A549 treated with AZD9567 at 1 μM for 4 hours (cell line): ENCODE results near the gene HAGH. TPM values are rescaled to one million over a fixed set of nuclear protein-coding genes. Genes with fewer than 3 reads are reported as not detected.

Experiments used
- total RNA-seq: library from RNA; stranded (reverse); fragments of 200-300 nt; extraction: Qiagen RNA extraction; gene quantifications from 5 replicates; pipeline ENCODE4 v1.2.3, GENCODE V29; 2022; ENCODE audit not compliant: insufficient read depth

HAGH gene
- 64.2 to 78.9 TPM (median 76.2 TPM) in 5 replicates for total RNA-seq

DNA sequence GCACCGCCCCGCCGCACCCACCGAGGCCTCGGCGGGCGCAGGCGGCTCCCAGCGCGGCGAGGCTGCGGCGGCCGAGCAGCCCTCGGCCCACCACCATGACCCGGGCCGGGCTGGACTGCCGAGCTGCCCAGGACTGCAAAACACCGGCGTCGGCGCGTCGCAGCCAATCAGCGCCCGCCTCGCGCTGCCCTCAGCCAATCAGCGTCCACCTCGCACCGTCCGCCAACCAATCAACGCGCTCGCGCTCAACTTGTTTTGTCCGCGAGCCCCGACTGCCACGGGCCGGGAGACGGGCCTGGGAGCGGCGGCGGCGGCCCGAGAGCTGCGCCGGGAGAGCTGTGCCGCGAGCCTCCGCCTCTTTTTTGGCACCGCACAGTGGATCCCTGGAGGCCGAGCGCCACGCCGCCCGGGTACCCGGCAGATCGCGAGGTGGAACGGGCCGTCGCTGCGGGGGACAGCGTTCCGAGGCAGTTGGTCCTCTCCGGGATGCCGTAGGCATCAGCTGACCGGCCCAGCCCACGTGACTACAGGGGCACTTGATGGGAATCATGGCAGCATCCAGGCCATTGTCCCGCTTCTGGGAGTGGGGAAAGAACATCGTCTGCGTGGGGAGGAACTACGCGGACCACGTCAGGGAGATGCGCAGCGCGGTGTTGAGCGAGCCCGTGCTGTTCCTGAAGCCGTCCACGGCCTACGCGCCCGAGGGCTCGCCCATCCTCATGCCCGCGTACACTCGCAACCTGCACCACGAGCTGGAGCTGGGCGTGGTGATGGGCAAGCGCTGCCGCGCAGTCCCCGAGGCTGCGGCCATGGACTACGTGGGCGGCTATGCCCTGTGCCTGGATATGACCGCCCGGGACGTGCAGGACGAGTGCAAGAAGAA lies at the start of gene HAGH, which contains the start of gene FAHD1:
Gene HAGH (minus strand): TSS at position 135 of the 883 bp plus-strand sequence. CDS start 38 bp downstream, at position 97.
Gene FAHD1 (plus strand): TSS at position 516 of the 883 bp plus-strand sequence. CDS start 33 bp downstream, at position 549.

DNA sequence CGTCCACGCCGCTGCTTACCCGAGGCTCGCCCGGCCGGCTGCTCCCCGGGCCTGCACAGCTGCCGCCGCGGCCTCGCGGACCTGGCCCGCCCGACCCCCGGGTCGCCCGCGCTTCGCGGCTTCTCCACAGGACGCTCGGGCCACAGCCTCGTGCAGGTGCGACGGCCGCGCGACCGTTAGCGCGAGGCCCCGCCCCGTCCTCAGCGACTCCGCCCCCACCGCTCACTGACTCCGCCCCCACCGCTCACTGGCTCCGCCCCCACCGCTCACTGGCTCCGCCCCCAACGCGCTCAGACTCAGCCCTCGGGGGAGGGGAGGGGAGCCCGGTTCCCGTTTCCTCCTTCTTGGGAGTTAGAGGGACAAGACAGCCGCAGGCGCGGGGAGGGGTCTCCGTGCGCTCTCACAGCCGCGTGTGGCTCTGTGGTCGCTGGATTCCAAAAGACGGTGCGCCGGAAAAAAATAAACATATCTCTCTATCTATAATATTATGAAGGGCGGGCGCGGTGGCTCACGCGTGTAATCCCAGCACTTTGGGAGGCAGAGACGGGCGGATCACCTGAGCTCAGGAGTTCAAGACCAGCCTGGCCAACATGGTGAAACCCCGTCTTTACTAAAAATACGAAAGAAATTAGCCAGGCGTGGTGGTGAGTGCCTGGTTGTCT lies 45.5 kb upstream of the HAGH start, which contains the start of gene MEIOB:
Gene MEIOB (minus strand): TSS at position 191 of the 662 bp plus-strand sequence. CDS start 3,989 bp downstream, outside the sequence.

GRCh38 chr16:1793578-1794220 lies 32.9 kb downstream of the HAGH start, which contains the start of gene IGFALS:
Gene IGFALS, minus strand, starts transcription at chr16:1793705. Its CDS starts 53 bp downstream, at chr16:1793652.

GRCh38 chr16:1782408-1783264 lies 44.0 kb downstream of the HAGH start, which contains the start of the genes NUBP2 and SPSB3:
Gene NUBP2, plus strand, starts transcription at chr16:1782960. Its CDS starts 61 bp downstream, at chr16:1783021.
Gene SPSB3, minus strand, starts transcription at chr16:1782571. Its CDS starts 1,088 bp downstream, at chr16:1781483.

DNA sequence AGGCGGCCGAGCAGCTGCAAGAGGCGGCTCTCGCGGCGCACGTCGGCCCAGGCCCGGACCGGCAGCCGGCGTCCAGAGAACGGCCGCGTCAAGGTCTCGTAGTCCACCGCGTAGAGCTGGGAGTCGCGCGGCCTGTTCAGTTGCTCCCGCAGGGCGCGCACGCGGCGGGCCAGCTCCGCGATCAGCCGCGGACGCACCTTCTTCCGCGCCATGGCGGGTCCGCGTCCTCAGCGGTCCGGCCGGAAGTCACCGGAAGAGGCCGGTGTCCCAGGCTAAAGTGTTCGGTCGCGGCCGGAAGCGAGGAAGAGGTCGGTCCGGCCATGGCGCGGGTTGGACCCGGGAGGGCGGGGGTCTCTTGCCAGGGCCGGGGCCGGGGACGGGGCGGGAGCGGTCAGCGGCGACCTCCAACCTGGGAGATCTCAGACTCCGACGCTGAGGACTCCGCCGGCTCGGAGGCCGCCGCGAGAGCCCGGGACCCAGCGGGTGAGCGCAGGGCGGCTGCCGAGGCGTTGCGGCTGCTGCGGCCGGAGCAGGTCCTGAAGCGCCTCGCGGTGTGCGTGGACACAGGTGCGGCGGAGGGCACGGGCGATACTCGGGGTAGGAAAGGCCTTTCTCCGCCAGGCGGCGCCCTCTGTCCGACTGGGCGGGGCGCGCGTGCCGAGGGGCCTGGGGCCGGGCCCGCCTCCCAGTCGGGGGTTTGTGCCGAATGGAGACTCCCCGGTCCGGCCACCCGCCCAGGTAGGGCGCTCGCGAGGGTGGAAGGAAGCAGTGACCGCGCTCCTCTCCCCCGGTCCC lies 53.5 kb downstream of the HAGH start, which contains the start of gene MRPS34:
Gene MRPS34 (minus strand): TSS at position 227 of the 795 bp plus-strand sequence. CDS start 15 bp downstream, at position 212.

GRCh38 chr16:1772362-1772907 lies 54.2 kb downstream of the HAGH start, which contains the start of gene EME2:
Gene EME2, plus strand, starts transcription at chr16:1772810. Its CDS starts 418 bp downstream, at chr16:1773228.

GRCh38 chr16:1771188-1771863 lies 55.3 kb downstream of the HAGH start, which contains the start of gene NME3:
Gene NME3, minus strand, starts transcription at chr16:1771543. Its CDS starts 9 bp downstream, at chr16:1771534.

Other genes starting within 250 kb of the HAGH start
- 5.4 to 9.4 TPM (median 8.5 TPM) in 5 replicates for gene IFT140, start 214.8 kb downstream of the HAGH start, total RNA-seq
- gene CRAMP1, start 214.5 kb downstream of the HAGH start, total RNA-seq, result 10.3 to 19.6 TPM (median 16.7 TPM) in 5 replicates
- 156 to 277 TPM (median 157 TPM) in 5 replicates for gene JPT2, start 148.5 kb downstream of the HAGH start, total RNA-seq
- gene MAPK8IP3, start 120.6 kb downstream of the HAGH start, total RNA-seq, result 46.1 to 71.8 TPM (median 63.2 TPM) in 5 replicates
- 25.1 to 64.0 TPM (median 61.2 TPM) in 5 replicates for gene NME3, start 55.3 kb downstream of the HAGH start, total RNA-seq
- 4.1 to 12.2 TPM (median 11.4 TPM) in 5 replicates for gene EME2, start 54.0 kb downstream of the HAGH start, total RNA-seq
- 126 to 264 TPM (median 252 TPM) in 5 replicates for gene MRPS34, start 53.7 kb downstream of the HAGH start, total RNA-seq
- 21.9 to 31.5 TPM (median 27.5 TPM) in 5 replicates for gene SPSB3, start 44.3 kb downstream of the HAGH start, total RNA-seq
- 54.1 to 93.4 TPM (median 86.7 TPM) in 5 replicates for gene NUBP2, start 43.9 kb downstream of the HAGH start, total RNA-seq
- 0.06 to 0.20 TPM (median 0.07 TPM) in 4 of 5 replicates, not detected in the other for gene IGFALS, start 33.1 kb downstream of the HAGH start, total RNA-seq
- 45.9 to 58.9 TPM (median 47.9 TPM) in 5 replicates for gene FAHD1, start 381 bp upstream of the HAGH start, total RNA-seq
- 0.96 to 1.3 TPM (median 0.99 TPM) in 4 of 5 replicates, not detected in the other for gene MEIOB, start 45.3 kb upstream of the HAGH start, total RNA-seq
- 1.8 to 1.9 TPM (median 1.9 TPM) in 4 of 5 replicates, not detected in the other for gene HS3ST6, start 91.6 kb upstream of the HAGH start, total RNA-seq
- 25.4 to 35.1 TPM (median 34.9 TPM) in 5 replicates for gene MSRB1, start 116.4 kb upstream of the HAGH start, total RNA-seq
- 0.08 to 0.15 TPM in 2 of 5 replicates, not detected in the others for gene RPL3L, start 127.9 kb upstream of the HAGH start, total RNA-seq
- gene NDUFB10, start 132.7 kb upstream of the HAGH start, total RNA-seq, result 238 to 284 TPM (median 251 TPM) in 5 replicates
- gene RPS2, start 138.0 kb upstream of the HAGH start, total RNA-seq, result 3,446 to 5,640 TPM (median 5,518 TPM) in 5 replicates
- gene RNF151, start 140.0 kb upstream of the HAGH start, total RNA-seq, result 0.11 TPM in 1 of 5 replicates, not detected in the others
- 31.4 to 44.1 TPM (median 40.6 TPM) in 5 replicates for gene TBL3, start 145.2 kb upstream of the HAGH start, total RNA-seq
- 0.22 to 4.7 TPM (median 0.30 TPM) in 5 replicates for gene NOXO1, start 154.6 kb upstream of the HAGH start, total RNA-seq
- gene GFER, start 157.4 kb upstream of the HAGH start, total RNA-seq, result 23.1 to 43.3 TPM (median 40.1 TPM) in 5 replicates
- 3.9 to 8.9 TPM (median 7.8 TPM) in 5 replicates for gene SYNGR3, start 163.1 kb upstream of the HAGH start, total RNA-seq
- 51.5 to 66.8 TPM (median 63.1 TPM) in 5 replicates for gene ZNF598, start 183.0 kb upstream of the HAGH start, total RNA-seq
- gene NPW, start 193.0 kb upstream of the HAGH start, total RNA-seq, result 0.59 to 1.9 TPM (median 1.3 TPM) in 4 of 5 replicates, not detected in the other
- 40.0 to 57.0 TPM (median 55.2 TPM) in 5 replicates for gene NHERF2, start 200.1 kb upstream of the HAGH start, total RNA-seq
- 24.3 to 47.2 TPM (median 44.1 TPM) in 5 replicates for gene NTHL1, start 221.0 kb upstream of the HAGH start, total RNA-seq
- 39.4 to 48.8 TPM (median 41.7 TPM) in 5 replicates for gene TSC2, start 221.2 kb upstream of the HAGH start, total RNA-seq